ENCODE data around the gene KCNG4. TPM values are rescaled to one million over a fixed set of nuclear protein-coding genes. Genes with fewer than 3 reads are reported as not detected.

KCNG4 gene
- total RNA-seq, 2 experiments from 2014 or later = not detected

DNA sequence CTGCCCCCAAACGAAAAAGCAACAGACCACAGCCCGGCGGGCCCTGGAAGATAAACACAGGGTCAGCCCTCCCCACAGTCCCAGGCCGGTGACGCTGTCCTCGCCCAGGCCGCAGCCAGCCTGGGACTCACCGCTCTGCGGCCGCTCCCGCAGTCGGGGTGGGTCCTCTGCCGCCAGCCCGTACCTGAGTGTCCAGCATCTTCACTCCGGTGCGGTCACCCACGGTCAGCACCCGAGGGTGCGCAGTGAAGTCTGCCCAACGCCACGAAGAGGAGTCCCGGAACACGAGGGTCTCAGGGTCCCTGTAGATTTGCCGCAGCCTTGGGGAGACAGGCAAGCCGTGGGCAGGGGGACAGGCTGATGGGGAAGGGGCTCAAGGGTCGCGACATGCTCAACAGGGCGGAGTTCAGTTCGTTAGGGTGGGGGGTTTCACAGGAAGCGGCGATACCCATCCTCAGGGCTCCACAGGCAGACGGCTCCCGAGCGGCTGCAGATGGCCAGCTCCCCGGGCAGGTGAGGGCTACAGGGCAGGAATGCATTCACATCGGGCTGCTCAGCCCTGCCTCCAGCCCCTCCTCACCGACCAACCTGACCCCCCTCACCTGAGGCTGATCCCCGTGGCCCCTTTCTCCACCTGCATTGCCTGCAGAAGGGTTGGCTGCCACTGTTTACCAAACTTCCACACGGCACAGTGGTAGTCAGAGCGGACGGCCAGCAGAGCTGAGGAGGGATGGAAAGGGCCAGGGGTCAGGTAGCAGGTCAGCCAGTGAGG lies 58.5 kb downstream of the KCNG4 start:
- Mint-ChIP-seq H3K4me3 (no peak overlapping the region), H3K27me3 (no peaks in the 10 kb centered on the region), H3K4me1 (ENCODE audit: low read depth) (peaks cover 23% of the 10 kb centered on the region), H3K27ac (no peak overlapping the region), H3K9me3 (no peaks in the 10 kb centered on the region), H3K36me3 (ENCODE audit: low read depth) (peaks cover 19% of the 10 kb centered on the region)
- intact Hi-C loops (cut with micrococcal nuclease) = no loop called here
- ChIA-PET POLR2A (no interaction called here), CTCF (interaction anchor here (1.3 to 9.8 kb wide), 3 partner anchors 93 to 96 kb away, joined by 3 to 172 read pairs (median 5); no protein-coding TSS in a partner anchor)
- DNase-seq (no peak), ATAC-seq (no peak)
- TF ChIP-seq, protein P1, sequence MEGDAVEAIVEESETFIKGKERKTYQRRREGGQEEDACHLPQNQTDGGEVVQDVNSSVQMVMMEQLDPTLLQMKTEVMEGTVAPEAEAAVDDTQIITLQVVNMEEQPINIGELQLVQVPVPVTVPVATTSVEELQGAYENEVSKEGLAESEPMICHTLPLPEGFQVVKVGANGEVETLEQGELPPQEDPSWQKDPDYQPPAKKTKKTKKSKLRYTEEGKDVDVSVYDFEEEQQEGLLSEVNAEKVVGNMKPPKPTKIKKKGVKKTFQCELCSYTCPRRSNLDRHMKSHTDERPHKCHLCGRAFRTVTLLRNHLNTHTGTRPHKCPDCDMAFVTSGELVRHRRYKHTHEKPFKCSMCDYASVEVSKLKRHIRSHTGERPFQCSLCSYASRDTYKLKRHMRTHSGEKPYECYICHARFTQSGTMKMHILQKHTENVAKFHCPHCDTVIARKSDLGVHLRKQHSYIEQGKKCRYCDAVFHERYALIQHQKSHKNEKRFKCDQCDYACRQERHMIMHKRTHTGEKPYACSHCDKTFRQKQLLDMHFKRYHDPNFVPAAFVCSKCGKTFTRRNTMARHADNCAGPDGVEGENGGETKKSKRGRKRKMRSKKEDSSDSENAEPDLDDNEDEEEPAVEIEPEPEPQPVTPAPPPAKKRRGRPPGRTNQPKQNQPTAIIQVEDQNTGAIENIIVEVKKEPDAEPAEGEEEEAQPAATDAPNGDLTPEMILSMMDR (IDR thresholded peaks at IDR 0.05) = no peak

DNA sequence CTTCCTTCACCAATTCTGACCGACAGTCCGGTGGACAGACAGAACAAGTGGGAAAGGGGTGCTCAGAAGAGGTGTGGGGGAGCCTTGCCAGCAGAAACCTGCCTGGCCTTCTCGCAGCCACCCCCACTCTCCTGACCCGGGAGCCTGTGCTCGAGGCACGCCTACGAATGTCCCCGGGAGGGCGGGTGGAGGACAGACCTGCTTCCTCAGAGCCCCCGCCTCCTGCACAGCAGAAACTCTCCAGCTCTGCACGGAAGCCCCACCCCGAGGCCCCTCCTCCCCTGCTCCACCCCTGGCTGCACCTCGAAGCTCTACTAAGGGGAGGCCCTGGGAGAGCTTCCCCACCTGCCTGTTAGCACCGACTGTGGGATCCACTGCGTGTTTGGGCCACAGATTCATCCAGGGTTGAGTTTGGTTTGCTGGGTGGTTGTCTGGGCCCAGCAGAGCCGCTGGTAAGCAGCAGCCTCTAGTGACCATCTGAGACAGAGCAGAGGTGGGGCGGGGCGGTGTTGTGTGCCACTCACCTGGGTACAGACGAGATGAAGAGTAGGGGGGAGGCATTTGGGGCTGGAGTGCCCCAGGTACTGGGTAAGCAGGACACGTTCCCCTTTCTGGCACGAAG lies 59.2 kb downstream of the KCNG4 start:
- no peak overlapping the region for H3K27ac Mint-ChIP-seq
- no peaks in the 10 kb centered on the region for H3K9me3 Mint-ChIP-seq
- CTCF ChIA-PET = interaction anchor here (9.8 kb wide), 1 partner anchor 95 kb away, joined by 172 read pairs; no protein-coding TSS in a partner anchor
- intact Hi-C loops (cut with micrococcal nuclease) = no loop called here
- no peak for DNase-seq
- ATAC-seq = no peak
- no peaks in the 10 kb centered on the region for H3K27me3 Mint-ChIP-seq
- peaks cover 19% of the 10 kb centered on the region for H3K36me3 Mint-ChIP-seq (ENCODE audit: low read depth)
- H3K4me1 Mint-ChIP-seq (ENCODE audit: low read depth) = peaks cover 23% of the 10 kb centered on the region
- POLR2A ChIA-PET = no interaction called here
- TF ChIP-seq, protein P1 (IDR thresholded peaks at IDR 0.05) = no peak
- no peak overlapping the region for H3K4me3 Mint-ChIP-seq

DNA sequence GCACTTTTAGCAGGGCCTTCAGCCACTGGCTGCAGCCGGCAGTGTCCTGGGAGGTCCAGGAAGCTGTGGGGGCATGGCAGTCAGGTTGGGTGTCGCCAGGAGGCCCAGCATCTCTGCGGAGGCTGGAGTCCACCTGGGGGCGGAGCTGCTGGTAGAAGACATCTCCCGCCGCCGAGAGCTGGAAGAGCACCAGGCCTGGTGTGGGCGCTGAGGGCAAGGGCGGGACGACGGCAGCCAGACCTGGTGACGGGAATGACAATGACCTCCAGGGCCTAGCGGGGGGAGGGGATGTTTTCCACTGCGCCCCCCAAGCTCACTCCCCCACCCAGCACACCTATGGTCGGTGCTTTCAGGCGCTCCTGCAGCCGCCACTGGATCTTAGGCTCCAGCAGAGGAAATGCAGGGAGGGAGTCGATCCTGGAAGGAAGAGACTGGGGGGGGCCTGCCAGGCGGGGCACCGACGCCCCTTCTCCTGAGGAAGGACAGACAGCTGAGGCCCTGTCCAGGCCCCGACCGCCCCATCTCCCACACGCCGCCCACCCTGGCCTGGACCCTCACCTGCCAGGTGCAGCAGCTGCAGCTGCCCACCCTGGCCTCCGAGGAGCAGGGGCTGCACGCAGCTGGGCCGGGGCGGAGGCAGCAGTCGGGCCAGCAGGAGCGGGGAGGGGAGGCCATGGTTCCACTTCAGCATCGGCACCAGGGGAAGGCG lies 60.0 kb downstream of the KCNG4 start:
- no peaks in the 10 kb centered on the region for H3K27me3 Mint-ChIP-seq
- ATAC-seq = no peak
- peaks cover 22% of the 10 kb centered on the region for H3K4me1 Mint-ChIP-seq (ENCODE audit: low read depth)
- TF ChIP-seq, protein P1 (IDR thresholded peaks at IDR 0.05) = no peak
- intact Hi-C loops (cut with micrococcal nuclease) = loop anchor here (10.0 kb wide), 1 partner anchor 225 kb away; the partner anchor contains the start of gene OSGIN1
- DNase-seq = no peak
- H3K4me3 Mint-ChIP-seq = no peak overlapping the region
- POLR2A ChIA-PET = no interaction called here
- CTCF ChIA-PET = interaction anchor here (9.8 kb wide), 1 partner anchor 94 kb away, joined by 172 read pairs; no protein-coding TSS in a partner anchor
- H3K36me3 Mint-ChIP-seq (ENCODE audit: low read depth) = peaks cover 14% of the 10 kb centered on the region
- H3K9me3 Mint-ChIP-seq = no peaks in the 10 kb centered on the region
- H3K27ac Mint-ChIP-seq = no peak overlapping the region

DNA sequence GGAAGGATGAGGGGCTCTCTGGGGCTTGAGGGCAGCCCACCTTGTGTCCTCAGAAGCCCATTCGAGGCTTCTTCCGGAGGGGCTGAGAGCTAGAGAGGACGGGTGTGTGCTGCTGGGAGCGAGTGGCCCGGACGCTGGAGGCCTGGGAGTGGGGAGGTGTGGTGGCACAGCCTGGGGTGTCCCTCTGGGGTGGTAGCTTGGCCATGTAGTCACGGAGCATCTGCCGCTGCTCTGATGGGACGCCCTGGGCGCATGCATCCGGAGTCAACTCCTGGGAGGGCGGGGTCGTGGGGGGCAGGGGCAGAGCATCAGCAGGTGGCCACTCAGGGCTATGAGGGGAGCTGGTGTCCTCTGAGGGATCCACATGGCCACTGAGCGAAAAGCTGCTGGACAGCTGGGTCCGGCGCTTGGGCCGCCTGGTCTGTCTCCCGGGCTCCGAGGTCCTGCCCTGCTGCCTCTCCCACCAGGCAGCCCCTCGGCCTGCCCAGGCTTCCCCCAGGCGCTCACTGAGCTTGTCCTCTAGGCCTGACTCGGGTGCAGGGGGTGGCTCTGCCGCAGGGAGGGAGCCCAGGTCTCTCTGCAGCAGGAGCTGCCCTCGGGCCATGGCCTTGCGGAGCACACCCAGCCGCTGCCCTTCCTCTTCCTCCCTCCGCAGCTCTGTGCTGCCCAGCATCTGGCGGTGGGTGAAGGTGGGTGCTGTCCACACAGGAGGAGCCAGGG lies 60.8 kb downstream of the KCNG4 start:
- ATAC-seq (no peak), DNase-seq (no peak)
- ChIA-PET POLR2A (interaction anchor here (0.9 kb wide), 1 partner anchor 12 kb away, joined by 3 read pairs; the partner anchor contains the start of gene ADAD2), CTCF (interaction anchor here (5.0 to 9.8 kb wide), 2 partner anchors 7 to 94 kb away, joined by 54 to 172 read pairs; partner anchors contain the start of gene TAF1C)
- TF ChIP-seq, protein P1 (IDR thresholded peaks at IDR 0.05) = no peak
- intact Hi-C loops (cut with micrococcal nuclease) = loop anchor here (10.0 kb wide), 1 partner anchor 224 kb away; the partner anchor contains the start of gene OSGIN1
- no peak overlapping the region for H3K27ac Mint-ChIP-seq
- no peaks in the 10 kb centered on the region for H3K9me3 Mint-ChIP-seq
- peaks cover 16% of the 10 kb centered on the region for H3K4me1 Mint-ChIP-seq (ENCODE audit: low read depth)
- peaks cover 12% of the 10 kb centered on the region for H3K36me3 Mint-ChIP-seq (ENCODE audit: low read depth)
- no peaks in the 10 kb centered on the region for H3K27me3 Mint-ChIP-seq
- H3K4me3 Mint-ChIP-seq = no peak overlapping the region
